Rectal smooth muscle tissue (tissue), 1 donor: Measurements from ENCODE around the gene PHF14.

Experiments used
- H3K27ac ChIP-seq: one replicate; pipeline ENCODE4 v1.7.0; 2013; ENCODE audit warnings: low read depth, low read length, inconsistent platforms
- H3K27me3 ChIP-seq: one replicate; pipeline ENCODE4 v1.7.0; 2013; ENCODE audit warnings: low read length; ENCODE audit not compliant: control insufficient read depth, insufficient read depth
- H3K36me3 ChIP-seq: one replicate; pipeline ENCODE4 v1.7.0; 2013; ENCODE audit warnings: low read length; ENCODE audit not compliant: control insufficient read depth, insufficient read depth
- H3K4me1 ChIP-seq: one replicate; pipeline ENCODE4 v1.7.0; 2013; ENCODE audit warnings: low read length; ENCODE audit not compliant: control insufficient read depth, insufficient read depth
- H3K4me3 ChIP-seq: one replicate; pipeline ENCODE4 v1.7.0; 2013; ENCODE audit warnings: low read length
- H3K9ac ChIP-seq: one replicate; pipeline ENCODE4 v1.7.0; 2013; ENCODE audit warnings: low read length

Gene PHF14

DNA sequence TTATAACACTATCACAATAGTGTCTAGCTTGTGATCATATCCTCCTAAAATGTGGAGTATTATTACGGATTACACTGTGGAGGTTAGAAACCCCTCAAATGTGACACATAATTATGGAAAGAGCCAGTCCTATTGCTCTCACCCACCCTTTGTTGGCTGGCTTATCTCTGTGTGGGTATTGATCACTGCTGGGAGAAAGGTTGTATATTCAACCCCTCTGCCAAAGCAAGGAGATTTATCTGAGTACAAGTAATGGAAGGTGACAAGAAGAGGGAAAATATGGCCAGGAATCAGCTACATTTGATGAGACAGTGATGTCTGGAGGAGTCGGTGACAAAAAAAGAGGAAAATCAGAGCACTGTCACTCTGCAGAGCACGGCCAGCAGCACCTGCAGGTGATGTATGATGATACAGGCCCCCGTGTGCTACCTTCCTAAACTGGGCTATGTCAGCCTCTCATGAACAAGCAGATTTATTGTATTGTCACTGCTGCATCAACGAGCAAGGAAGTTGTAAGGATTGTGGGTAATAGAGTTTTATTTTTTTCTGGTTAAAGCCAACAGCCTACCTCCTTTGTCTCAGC, 235.3 kb downstream of the PHF14 start:
- no peaks in the 10 kb centered on the region for H3K27me3 ChIP-seq
- H3K9ac ChIP-seq, result no peak overlapping the region
- no peaks in the 10 kb centered on the region for H3K4me1 ChIP-seq
- H3K4me3 ChIP-seq, result no peak overlapping the region
- no peak overlapping the region for H3K27ac ChIP-seq
- no peaks in the 10 kb centered on the region for H3K36me3 ChIP-seq

- Histone ChIP-seq H3K9ac (no peak overlapping the region), H3K4me3 (no peak overlapping the region), H3K27me3 (no peaks in the 10 kb centered on the region), H3K27ac (no peak overlapping the region), H3K4me1 (no peaks in the 10 kb centered on the region), H3K36me3 (no peaks in the 10 kb centered on the region)
Observed at GRCh38 chr7:11210374-11210773, 236.7 kb downstream of the PHF14 start.

- Histone ChIP-seq H3K36me3 (no peaks in the 10 kb centered on the region), H3K4me3 (no peak overlapping the region), H3K27ac (no peak overlapping the region), H3K9ac (no peak overlapping the region), H3K4me1 (no peaks in the 10 kb centered on the region), H3K27me3 (no peaks in the 10 kb centered on the region)
Observed at GRCh38 chr7:11212080-11212711, 238.5 kb downstream of the PHF14 start.

- Histone ChIP-seq H3K27ac (no peak overlapping the region), H3K9ac (no peak overlapping the region), H3K4me1 (no peaks in the 10 kb centered on the region), H3K4me3 (no peak overlapping the region), H3K36me3 (no peaks in the 10 kb centered on the region), H3K27me3 (no peaks in the 10 kb centered on the region)
Observed at GRCh38 chr7:11212816-11213215, 239.1 kb downstream of the PHF14 start.

GRCh38 chr7:11213266-11213665, 239.6 kb downstream of the PHF14 start:
- H3K4me1 ChIP-seq, result no peaks in the 10 kb centered on the region
- H3K36me3 ChIP-seq, result no peaks in the 10 kb centered on the region
- H3K4me3 ChIP-seq, result no peak overlapping the region
- H3K9ac ChIP-seq, result no peak overlapping the region
- H3K27ac ChIP-seq, result no peak overlapping the region
- H3K27me3 ChIP-seq, result no peaks in the 10 kb centered on the region

DNA sequence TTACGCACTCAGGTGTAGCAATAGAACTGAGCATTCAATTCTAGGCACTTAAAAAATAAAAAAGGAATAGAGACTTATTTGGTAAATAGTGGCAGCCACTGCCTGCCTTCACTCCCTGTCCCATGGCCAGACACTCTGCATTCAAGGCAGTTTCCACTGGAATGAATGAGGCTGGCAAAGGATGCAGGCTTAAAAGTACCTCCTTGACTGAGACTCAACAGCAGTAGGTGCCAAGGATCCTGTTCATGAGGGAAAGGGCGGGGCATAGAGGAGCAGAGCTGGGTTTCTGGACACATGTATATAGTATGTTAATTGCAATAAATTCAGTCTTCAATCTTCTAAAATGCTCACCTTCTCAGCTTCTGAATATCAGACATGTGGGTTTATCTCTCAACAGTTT, 242.6 kb downstream of the PHF14 start:
- H3K4me3 ChIP-seq, result no peak overlapping the region
- H3K4me1 ChIP-seq, result no peaks in the 10 kb centered on the region
- no peak overlapping the region for H3K9ac ChIP-seq
- H3K27ac ChIP-seq, result no peak overlapping the region
- no peaks in the 10 kb centered on the region for H3K27me3 ChIP-seq
- no peaks in the 10 kb centered on the region for H3K36me3 ChIP-seq

DNA sequence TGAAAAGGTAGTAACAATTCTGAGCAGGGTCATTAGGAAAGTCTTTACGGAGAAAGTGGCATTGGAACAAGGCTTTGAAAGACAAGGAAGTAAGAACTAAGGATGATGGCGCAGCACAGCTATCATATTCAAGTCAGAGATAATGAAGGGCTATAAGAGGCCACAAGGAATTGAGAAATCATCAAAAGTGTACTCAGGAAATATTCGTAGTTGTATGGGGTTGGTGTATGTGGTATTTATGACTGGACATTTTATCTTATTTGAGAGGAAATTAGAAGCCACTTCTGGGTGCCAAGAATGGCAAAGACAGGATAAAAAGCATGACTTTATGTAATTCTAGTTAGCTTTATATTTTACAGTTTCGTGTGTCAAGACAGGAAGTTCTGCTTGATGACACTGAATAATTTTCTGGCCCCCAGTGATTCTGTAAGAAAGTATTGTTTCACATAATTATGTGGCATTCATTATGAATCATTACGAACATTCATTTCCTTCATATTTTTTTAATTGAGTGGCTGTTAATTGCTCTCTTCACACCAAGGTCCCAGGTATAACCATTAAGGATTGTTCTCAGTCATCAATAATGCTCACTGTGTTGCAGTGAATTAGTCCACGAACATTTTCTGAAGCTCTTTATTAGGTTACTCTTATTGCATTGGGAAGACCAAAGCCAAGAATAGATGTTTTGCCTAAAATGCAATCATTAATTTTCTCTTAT, 244.3 kb downstream of the PHF14 start:
- Histone ChIP-seq H3K4me1 (no peaks in the 10 kb centered on the region), H3K4me3 (no peak overlapping the region), H3K9ac (no peak overlapping the region), H3K36me3 (no peaks in the 10 kb centered on the region), H3K27ac (no peak overlapping the region), H3K27me3 (no peaks in the 10 kb centered on the region)
